ENCODE data around the gene TEX101. TPM values are rescaled to one million over a fixed set of nuclear protein-coding genes. Genes with fewer than 3 reads are reported as not detected.
"Not testable (repeated sequence)": the region's sequence is repeated elsewhere in the genome, so short reads cannot be mapped to it uniquely, and the experiment has no call there.

TEX101 gene
- not detected in 2 replicates for total RNA-seq

GRCh38 chr19:43414554-43414953, at the start of gene TEX101:
TEX101 (plus strand) TSS chr19:43414890; CDS start chr19:43415920, 1,030 bp downstream.
- peaks cover 3% of the 10 kb centered on the region for H3K27me3 Mint-ChIP-seq (ENCODE audit: low read depth)
- no peak for DNase-seq (ENCODE audit: low spot score)
- H3K9me3 Mint-ChIP-seq = no peaks in the 10 kb centered on the region
- H3K36me3 Mint-ChIP-seq (ENCODE audit: low read depth) = no peaks in the 10 kb centered on the region
- intact Hi-C loops (cut with micrococcal nuclease) = no loop called here
- H3K27ac Mint-ChIP-seq = no peak within 1 kb of the TSS
- H3K4me3 Mint-ChIP-seq (ENCODE audit: low read depth) = no peak within 1 kb of the TSS
- no peaks in the 10 kb centered on the region for H3K4me1 Mint-ChIP-seq (ENCODE audit: low read depth)

GRCh38 chr19:43365677-43366076, 49.0 kb upstream of the TEX101 start:
- intact Hi-C loops (cut with micrococcal nuclease); DNase-seq (ENCODE audit: low spot score); H3K9me3 Mint-ChIP-seq; H3K4me3 Mint-ChIP-seq (ENCODE audit: low read depth); H3K4me1 Mint-ChIP-seq (ENCODE audit: low read depth); H3K27ac Mint-ChIP-seq; H3K36me3 Mint-ChIP-seq (ENCODE audit: low read depth); H3K27me3 Mint-ChIP-seq (ENCODE audit: low read depth): not testable (repeated sequence)

- intact Hi-C loops (cut with micrococcal nuclease) = no loop called here
- H3K9me3 Mint-ChIP-seq = no peaks in the 10 kb centered on the region
- DNase-seq (ENCODE audit: low spot score) = no peak
- no peaks in the 10 kb centered on the region for H3K27me3 Mint-ChIP-seq (ENCODE audit: low read depth)
- H3K27ac Mint-ChIP-seq = no peak overlapping the region
- no peaks in the 10 kb centered on the region for H3K4me1 Mint-ChIP-seq (ENCODE audit: low read depth)
- no peaks in the 10 kb centered on the region for H3K36me3 Mint-ChIP-seq (ENCODE audit: low read depth)
- no peak overlapping the region for H3K4me3 Mint-ChIP-seq (ENCODE audit: low read depth)
Measured at GRCh38 chr19:43367822-43368221, 46.9 kb upstream of the TEX101 start.

GRCh38 chr19:43368897-43369296, 45.8 kb upstream of the TEX101 start:
- H3K27me3 Mint-ChIP-seq (ENCODE audit: low read depth); DNase-seq (ENCODE audit: low spot score); H3K4me3 Mint-ChIP-seq (ENCODE audit: low read depth); H3K9me3 Mint-ChIP-seq; H3K27ac Mint-ChIP-seq; H3K36me3 Mint-ChIP-seq (ENCODE audit: low read depth); H3K4me1 Mint-ChIP-seq (ENCODE audit: low read depth); intact Hi-C loops (cut with micrococcal nuclease): not testable (repeated sequence)

- Mint-ChIP-seq H3K27ac (no peak overlapping the region), H3K9me3 (no peaks in the 10 kb centered on the region), H3K4me3 (ENCODE audit: low read depth) (no peak overlapping the region), H3K36me3 (ENCODE audit: low read depth) (no peaks in the 10 kb centered on the region), H3K4me1 (ENCODE audit: low read depth) (no peaks in the 10 kb centered on the region), H3K27me3 (ENCODE audit: low read depth) (no peaks in the 10 kb centered on the region)
- intact Hi-C loops (cut with micrococcal nuclease) = no loop called here
- DNase-seq (ENCODE audit: low spot score) = no peak
Measured at GRCh38 chr19:43371909-43372308, 42.8 kb upstream of the TEX101 start.

GRCh38 chr19:43372462-43372861, 42.2 kb upstream of the TEX101 start:
- intact Hi-C loops (cut with micrococcal nuclease) = no loop called here
- Mint-ChIP-seq H3K27ac (no peak overlapping the region), H3K9me3 (no peaks in the 10 kb centered on the region), H3K4me3 (ENCODE audit: low read depth) (no peak overlapping the region), H3K4me1 (ENCODE audit: low read depth) (no peaks in the 10 kb centered on the region), H3K27me3 (ENCODE audit: low read depth) (no peaks in the 10 kb centered on the region), H3K36me3 (ENCODE audit: low read depth) (no peaks in the 10 kb centered on the region)
- DNase-seq (ENCODE audit: low spot score) = no peak

- not testable (repeated sequence) for H3K9me3 Mint-ChIP-seq
Measured at GRCh38 chr19:43377624-43378023, 37.1 kb upstream of the TEX101 start.

GRCh38 chr19:43380008-43380407, 34.7 kb upstream of the TEX101 start:
- Mint-ChIP-seq H3K4me1 (ENCODE audit: low read depth) (no peaks in the 10 kb centered on the region), H3K36me3 (ENCODE audit: low read depth) (no peaks in the 10 kb centered on the region), H3K27me3 (ENCODE audit: low read depth) (no peaks in the 10 kb centered on the region), H3K27ac (no peak overlapping the region), H3K9me3 (no peaks in the 10 kb centered on the region), H3K4me3 (ENCODE audit: low read depth) (no peak overlapping the region)
- DNase-seq (ENCODE audit: low spot score) = no peak
- intact Hi-C loops (cut with micrococcal nuclease) = no loop called here

More at GRCh38 chr19:43377624-43378023, 37.1 kb upstream of the TEX101 start:
- DNase-seq (ENCODE audit: low spot score); H3K36me3 Mint-ChIP-seq (ENCODE audit: low read depth); intact Hi-C loops (cut with micrococcal nuclease); H3K4me3 Mint-ChIP-seq (ENCODE audit: low read depth); H3K27me3 Mint-ChIP-seq (ENCODE audit: low read depth); H3K27ac Mint-ChIP-seq; H3K4me1 Mint-ChIP-seq (ENCODE audit: low read depth): not testable (repeated sequence)

- no peaks in the 10 kb centered on the region for H3K36me3 Mint-ChIP-seq (ENCODE audit: low read depth)
- no peak overlapping the region for H3K4me3 Mint-ChIP-seq (ENCODE audit: low read depth)
- no peak for DNase-seq (ENCODE audit: low spot score)
- H3K9me3 Mint-ChIP-seq = no peaks in the 10 kb centered on the region
- H3K4me1 Mint-ChIP-seq (ENCODE audit: low read depth) = no peaks in the 10 kb centered on the region
- H3K27me3 Mint-ChIP-seq (ENCODE audit: low read depth) = no peaks in the 10 kb centered on the region
- H3K27ac Mint-ChIP-seq = no peak overlapping the region
- intact Hi-C loops (cut with micrococcal nuclease) = no loop called here
Measured at GRCh38 chr19:43380771-43381386, 33.8 kb upstream of the TEX101 start.

GRCh38 chr19:43382586-43383216, 32.0 kb upstream of the TEX101 start:
- H3K4me1 Mint-ChIP-seq (ENCODE audit: low read depth); H3K9me3 Mint-ChIP-seq; H3K27ac Mint-ChIP-seq; DNase-seq (ENCODE audit: low spot score); intact Hi-C loops (cut with micrococcal nuclease); H3K4me3 Mint-ChIP-seq (ENCODE audit: low read depth); H3K27me3 Mint-ChIP-seq (ENCODE audit: low read depth); H3K36me3 Mint-ChIP-seq (ENCODE audit: low read depth): not testable (repeated sequence)

- H3K36me3 Mint-ChIP-seq (ENCODE audit: low read depth); H3K4me3 Mint-ChIP-seq (ENCODE audit: low read depth); DNase-seq (ENCODE audit: low spot score); H3K27me3 Mint-ChIP-seq (ENCODE audit: low read depth); H3K27ac Mint-ChIP-seq; intact Hi-C loops (cut with micrococcal nuclease); H3K4me1 Mint-ChIP-seq (ENCODE audit: low read depth); H3K9me3 Mint-ChIP-seq: not testable (repeated sequence)
Measured at GRCh38 chr19:43383254-43383653, 31.4 kb upstream of the TEX101 start.

GRCh38 chr19:43383759-43384158, 30.9 kb upstream of the TEX101 start:
- H3K36me3 Mint-ChIP-seq (ENCODE audit: low read depth); H3K27me3 Mint-ChIP-seq (ENCODE audit: low read depth); intact Hi-C loops (cut with micrococcal nuclease); H3K4me3 Mint-ChIP-seq (ENCODE audit: low read depth); H3K27ac Mint-ChIP-seq; DNase-seq (ENCODE audit: low spot score); H3K4me1 Mint-ChIP-seq (ENCODE audit: low read depth); H3K9me3 Mint-ChIP-seq: not testable (repeated sequence)

GRCh38 chr19:43390903-43391551, 23.7 kb upstream of the TEX101 start:
- H3K27me3 Mint-ChIP-seq (ENCODE audit: low read depth) = not testable (repeated sequence)

More at GRCh38 chr19:43390903-43391551, 23.7 kb upstream of the TEX101 start:
- H3K4me3 Mint-ChIP-seq (ENCODE audit: low read depth); intact Hi-C loops (cut with micrococcal nuclease); H3K4me1 Mint-ChIP-seq (ENCODE audit: low read depth); H3K36me3 Mint-ChIP-seq (ENCODE audit: low read depth); H3K9me3 Mint-ChIP-seq; H3K27ac Mint-ChIP-seq; DNase-seq (ENCODE audit: low spot score): not testable (repeated sequence)
